Hematopoietic multipotent progenitor cell treated with erythropoietin and hydrocortisone succinate and interleukin-3 and kit ligand, for 4 days (in vitro differentiated cells): ENCODE results near the gene ATP6V1C2.
"Not testable (repeated sequence)": the region's sequence is repeated elsewhere in the genome, so short reads cannot be mapped to it uniquely, and the experiment has no call there.

Source experiments
- DNase-seq: peaks from one replicate; pipeline ENCODE4 v3.0.0-alpha.2; 2015

ATP6V1C2 gene

DNA sequence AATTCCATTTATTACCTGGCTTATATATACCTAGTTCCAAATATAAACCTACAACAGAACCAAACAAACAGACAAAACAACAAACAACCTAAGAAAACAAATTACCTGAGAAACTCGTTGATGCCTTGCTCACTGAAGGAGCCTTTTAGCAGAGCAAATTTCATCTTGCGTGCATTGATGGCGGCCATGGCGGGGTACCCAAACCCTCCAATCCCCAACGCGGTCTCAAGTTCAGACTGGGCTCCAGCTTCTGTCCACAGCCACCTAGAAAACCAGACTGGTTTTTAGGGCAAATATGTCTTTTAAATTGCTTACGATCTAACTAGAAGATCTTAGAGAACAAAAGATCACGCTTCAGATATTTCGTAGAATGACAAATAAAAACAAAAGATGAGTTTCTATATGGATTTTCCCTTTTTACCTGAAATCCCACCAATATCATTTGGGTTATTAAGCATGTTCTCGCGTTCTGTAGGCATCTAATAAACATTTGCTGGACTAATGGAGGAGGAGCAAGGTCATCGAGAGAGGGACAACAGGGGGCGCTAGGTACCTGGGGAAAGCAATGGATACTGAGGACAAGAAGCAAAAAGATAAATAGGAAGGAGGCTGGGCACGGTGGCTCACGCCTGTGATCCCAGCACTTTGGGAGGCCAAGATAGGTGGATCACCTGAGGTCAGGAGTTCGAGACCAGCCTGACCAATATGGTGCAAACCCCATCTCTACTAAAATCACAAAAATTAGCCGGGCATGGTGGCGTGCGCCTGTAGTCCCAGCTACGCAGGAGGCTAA is 65.9 kb downstream of the ATP6V1C2 start:
- peak; percentile 58 for DNase-seq

DNA sequence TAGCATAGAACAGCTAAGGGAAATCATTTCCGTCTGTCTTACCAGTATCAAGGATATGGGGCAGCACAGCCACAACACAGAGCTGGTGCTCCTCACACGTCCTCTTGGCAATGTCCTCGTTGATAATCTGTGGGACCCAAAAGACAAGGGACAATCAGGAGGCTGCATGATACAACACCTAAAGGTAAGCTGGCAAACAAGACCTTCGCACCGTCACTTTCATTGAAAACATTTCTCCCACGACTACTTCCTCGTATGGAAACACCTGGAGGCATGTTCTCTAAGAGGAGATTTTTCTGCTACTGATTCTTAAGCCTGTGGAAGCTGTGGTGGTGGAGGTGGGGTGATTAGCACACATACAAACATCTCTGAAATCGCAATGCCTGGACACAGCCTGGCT is 67.4 kb downstream of the ATP6V1C2 start:
- DNase-seq, result no peak

DNA sequence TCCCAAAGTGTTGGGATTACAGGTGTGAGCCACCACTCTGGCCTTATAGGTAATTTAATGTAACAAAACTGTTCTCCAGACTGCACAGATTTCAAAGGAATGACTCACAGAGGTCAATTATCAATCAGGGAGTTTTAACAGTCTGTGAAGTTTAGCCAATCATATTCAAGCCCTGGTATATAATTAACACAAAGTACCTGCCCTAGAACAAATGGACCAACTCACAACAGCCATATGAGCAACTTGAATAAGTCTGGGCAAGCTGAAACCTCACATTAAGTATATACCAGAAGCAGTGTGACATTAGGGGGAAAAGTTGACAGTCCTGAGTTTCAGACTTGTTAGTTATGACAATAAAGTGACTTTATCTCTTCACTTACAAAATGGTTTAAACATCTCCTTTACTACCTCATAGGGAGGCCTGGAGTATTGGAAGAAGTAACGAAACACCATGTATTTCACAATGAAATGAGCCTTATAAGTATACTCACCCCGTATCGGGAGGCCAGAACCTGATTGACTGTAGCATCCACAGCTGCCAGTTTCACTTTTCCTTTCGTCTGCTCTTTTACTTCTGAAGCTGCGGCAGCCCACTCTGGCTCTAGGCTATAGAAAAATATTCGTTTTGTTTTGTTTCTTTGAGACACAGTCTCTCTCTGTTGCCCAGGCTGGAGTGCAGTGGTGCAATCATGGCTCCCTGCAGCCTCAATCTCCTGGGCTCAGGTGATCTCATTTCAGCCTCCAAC is 69.0 kb downstream of the ATP6V1C2 start:
- DNase-seq, result no peak

DNA sequence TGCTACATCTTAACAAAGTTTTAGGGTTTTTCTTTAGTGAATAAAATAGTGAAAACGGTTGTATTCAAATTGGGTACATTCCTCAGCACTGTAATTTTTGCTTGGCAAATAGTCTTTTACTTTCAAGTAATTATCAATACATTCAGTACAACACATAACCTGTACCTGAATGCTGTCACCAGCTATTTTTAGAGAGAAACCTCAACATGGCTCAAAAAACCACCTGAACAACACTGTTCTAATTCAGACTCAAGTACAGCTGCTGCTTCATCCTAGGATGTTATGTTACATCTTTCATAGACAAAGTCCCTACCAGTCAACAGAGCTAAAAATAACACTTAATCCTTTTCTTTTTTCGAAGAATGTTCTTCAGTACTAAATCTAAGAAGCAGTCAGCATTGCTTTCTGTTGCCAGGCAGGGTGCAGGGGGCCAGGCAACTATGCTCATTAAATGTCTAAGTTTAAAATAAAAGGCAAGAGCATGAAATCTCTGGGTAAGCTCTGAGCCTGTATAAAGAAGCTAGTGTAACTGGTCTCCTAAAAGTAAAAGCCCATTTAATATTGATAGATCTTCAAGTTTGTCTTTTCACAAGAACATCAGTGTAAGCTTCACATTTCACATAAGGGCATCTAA is 70.7 kb downstream of the ATP6V1C2 start:
- no peak for DNase-seq

DNA sequence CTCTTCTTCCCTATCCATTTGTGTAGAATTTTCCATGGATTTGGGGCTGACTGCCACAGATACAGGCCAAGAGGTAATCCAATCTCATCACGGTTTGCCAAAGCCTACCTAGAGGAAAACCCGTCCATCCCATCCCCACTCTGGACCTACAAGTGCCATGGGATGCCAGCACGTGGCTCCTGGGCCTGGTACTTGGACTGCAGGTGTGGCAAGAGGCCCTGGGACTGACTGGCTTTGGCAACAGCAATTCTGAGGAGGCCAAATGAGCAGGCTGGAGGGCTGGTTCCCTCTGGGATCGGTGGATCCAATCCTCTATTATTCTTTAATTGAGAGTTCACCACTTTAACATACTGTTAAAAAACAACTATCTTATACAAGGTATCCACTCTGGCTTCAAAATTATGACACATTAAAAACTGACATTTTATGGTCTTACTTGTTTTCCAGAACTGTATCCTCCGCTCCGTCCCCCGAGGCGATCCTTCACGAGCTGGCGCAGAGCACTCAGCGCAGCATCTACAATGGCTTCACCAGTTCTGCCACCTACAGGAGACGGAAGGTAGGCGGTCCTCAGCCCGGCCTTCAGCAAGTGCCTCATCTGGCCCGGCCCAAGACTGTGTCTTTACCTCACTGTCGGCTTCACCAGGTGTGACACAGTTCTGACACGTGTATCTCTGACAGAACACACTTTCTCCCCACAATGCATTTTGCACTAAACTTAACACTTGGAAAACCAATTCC is 71.4 kb downstream of the ATP6V1C2 start:
- no peak for DNase-seq

DNA sequence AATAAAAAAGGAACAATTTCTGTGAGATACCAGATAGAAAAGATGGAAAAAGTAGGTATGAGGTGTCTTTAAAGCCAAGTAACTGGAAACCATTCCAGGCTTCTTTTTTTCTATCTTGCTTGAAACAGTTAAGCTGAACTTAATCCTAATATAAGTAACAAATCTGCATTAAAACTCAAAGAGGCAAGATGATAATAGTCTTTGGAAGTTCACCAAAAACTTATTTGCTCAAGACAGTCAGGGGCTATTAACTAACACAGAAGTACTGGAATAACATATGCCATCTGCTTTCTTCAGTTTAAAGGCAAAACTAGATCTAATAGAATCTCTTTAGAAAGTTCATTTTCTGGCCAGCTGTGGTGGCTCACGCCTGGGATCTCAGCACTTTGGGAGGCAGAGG is 72.4 kb downstream of the ATP6V1C2 start:
- no peak for DNase-seq

DNA sequence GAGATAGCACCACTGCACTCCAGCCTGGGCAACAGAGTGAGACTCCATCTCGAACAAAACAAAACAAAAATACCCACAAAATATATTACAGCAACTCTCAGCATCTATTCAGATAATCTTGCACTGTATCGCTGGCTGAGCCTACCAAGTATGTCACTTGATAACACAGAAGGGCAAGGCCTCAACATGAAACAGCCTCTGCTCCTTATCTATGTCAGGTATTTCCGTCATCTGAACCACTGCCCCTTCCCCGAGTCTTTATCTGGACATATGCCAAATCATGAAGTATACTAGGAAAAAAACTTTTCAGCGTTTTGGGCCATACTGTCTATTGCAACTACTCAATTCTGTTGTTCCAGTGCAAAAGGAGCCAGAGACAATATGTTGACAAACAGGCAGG is 73.4 kb downstream of the ATP6V1C2 start:
- DNase-seq, result peak; percentile 20

DNA sequence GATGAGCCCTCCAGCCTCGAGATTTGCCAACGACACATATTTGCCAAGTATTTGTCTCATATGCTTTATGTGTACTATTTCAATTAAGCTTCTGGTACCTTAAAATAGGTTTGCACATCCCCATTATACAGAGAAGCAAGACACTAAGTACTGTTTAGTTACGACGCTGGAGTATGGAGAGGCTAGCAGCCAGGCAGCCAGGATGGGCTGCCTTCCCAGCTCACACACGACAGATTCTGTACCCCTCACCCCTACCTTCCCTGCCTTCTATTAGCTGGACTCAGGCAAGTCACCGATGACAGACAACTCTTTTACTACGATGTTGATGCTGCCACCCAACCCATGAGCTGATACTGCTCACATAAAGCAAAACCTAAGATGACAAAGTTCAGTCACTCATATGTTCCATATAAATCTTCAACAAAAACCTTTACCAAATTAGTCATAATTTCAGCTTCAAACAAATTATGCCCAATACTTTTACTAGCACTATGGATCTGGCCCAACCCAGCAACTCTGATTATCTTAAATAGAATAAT is 74.1 kb downstream of the ATP6V1C2 start:
- no peak for DNase-seq

DNA sequence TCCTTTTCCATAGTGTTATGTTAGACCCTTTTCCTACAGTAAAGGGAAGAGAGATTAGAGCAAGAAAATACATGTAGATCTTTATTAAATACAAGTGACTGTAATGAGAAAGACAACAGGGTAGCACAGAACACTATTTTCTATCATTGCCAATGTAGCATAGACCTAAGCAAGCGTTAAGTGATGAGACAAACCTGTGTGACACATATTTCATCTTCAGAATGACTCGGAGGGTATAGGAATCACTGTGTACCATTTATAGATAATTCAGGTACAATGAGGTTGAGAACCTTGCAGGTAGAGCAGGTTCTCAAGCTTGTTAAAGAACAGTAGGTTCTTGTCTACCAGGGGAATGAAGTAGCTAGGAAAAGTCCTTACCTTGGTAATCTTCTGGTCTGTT is 75.3 kb downstream of the ATP6V1C2 start:
- DNase-seq, result no peak

DNA sequence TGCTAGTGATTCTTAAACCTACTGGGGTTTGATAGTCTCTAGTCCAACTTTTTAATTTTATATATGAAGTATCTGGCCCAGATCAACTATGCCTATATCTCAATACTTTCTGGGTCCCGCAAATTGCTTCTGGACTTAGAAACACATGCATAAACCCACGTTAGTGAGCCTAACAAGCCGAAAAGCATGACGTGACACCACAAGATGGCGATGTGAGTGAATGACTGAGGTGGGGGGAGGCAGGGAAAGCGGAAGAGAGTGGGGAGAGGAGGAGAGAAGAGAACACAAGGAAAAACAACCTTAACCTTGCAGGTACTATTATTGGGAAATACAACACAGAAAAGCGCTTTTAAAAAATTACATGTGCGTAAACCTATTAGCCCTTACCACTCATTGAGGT is 77.4 kb downstream of the ATP6V1C2 start:
- DNase-seq, result no peak

DNA sequence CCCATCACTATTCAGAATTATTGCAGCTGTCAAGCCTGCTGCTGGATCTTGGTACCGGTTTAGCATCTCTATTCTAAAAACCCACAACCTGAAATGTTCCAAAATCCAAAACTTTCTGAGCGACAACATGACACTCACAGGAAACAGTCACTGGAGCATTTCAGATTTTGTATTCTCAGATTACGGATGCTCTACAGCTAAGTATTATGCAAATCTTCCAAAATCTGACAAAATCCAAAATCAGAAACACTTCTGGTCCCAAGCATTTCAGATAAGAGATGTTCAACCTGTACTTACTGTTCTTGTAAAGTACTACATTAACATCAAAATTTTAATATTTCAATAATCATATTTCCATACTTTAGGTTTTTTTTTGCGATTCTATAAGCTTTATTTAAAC is 78.7 kb downstream of the ATP6V1C2 start:
- no peak for DNase-seq

DNA sequence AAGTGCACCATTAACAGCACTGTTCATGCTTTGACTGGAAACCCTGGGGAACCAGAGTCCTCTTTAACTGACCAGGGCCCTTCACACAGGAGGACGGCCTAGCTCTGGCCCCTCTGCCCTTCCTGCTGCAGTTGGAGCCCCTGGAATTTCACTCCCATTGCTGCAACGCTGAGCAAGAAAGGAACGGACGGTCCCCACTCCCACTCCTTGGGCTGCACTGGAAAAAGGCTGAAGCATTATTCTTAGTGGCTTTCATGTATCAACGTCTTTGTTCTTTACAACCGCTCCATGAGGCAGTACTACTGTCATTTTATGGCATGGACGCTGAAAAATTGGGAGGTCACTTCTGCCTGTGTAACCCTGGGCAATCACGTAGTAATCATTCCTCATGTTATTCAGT is 81.2 kb downstream of the ATP6V1C2 start:
- no peak for DNase-seq

DNA sequence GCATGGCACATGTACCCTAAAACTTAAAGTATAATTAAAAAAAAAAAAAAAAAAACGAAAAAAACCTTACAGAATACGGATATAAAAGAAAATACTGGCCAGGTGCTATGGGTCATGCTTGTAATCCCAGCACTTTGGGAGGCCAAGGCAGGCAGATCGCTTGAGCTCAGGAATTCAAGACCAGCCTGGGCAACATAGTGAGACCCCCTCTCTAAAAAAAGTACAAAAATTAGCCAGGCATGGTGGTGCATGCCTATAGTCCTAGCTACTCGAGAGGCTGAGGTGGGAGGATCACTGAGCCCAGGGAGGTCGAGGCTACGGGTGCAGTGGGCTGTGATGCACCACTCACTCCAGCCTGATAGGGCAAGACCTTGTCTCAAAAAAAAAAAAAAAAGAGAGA is 84.6 kb downstream of the ATP6V1C2 start:
- not testable (repeated sequence) for DNase-seq

DNA sequence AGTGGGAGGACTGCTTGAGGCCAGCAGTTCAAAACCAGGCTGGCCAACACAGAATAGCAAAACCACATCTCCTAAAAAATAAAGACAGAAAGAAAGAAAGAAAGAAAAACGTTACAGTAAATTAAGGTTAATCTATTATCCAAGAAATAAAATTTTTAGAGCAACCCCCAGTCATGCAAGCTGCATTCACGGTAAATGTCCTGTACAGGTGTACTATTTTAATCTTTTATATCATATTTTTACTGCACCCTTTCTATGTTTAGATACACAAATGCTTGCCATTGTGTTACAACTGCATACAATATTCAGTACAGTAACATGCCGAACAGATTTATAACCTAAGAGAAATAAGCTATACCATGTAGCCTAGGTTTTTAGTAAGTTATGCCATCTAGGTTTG is 85.1 kb downstream of the ATP6V1C2 start:
- no peak for DNase-seq

DNA sequence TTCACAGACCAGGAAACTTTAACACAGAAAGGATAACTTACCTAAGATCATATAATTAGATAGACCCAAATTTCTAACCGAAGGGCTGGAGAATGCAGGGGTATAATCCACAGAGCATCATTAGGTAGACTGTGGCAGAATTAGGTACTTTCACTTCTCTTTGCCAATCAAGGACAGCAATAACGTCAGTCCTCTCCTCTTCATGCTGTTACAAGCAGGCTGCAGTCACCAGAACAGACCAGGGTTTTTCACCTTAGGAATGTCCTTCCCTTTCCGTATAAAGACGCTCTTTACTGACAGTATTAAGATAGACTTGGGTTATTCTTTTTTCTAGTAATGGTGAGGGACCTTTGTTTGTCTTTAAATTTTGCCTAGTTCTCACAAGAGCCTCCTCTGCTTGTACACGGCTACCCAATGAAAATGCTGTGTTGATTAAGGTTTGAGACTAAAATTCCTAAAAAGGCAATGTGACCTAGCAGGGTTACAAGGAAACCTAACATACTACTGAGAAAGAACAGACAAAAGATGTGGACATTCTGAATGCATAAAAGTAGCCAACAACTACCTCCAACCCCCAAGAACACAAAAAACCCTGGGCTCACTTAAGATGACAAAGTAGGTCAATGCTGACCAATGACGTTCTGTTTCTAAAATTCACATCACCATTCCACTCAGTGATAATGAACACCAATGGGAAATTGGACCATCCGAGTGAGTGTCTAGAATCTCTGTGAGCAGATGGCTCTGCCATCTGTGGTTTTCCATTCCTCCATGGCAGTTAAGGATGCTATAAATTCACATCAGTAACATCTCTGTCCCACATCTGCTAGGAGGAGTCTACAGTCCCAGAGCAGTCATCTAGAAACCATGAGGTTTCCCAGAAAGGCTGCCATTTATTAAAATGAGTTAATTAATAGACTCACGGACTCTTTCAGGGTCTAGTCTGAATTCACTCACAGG is 89.1 kb downstream of the ATP6V1C2 start:
- peak; percentile 52 for DNase-seq

DNA sequence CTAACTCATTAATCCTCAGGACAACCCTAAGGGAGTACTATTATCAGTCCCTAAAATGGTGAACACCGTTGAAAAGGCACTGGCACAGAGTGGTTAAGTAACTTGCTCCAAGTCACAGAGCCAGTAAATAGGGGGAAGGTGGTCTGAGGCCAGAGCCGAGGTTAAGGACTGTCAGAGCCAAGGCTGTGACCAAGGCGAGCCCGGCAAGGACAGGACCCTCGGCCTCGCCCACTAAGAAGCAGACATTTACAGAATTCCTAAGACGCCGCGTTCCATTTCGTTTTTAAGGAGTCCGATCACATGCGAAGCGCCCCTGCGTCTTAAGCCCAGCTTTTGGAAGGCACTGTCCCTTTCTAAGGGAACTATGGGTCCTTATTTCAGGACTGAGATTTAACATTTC is 90.1 kb downstream of the ATP6V1C2 start:
- DNase-seq, result no peak

DNA sequence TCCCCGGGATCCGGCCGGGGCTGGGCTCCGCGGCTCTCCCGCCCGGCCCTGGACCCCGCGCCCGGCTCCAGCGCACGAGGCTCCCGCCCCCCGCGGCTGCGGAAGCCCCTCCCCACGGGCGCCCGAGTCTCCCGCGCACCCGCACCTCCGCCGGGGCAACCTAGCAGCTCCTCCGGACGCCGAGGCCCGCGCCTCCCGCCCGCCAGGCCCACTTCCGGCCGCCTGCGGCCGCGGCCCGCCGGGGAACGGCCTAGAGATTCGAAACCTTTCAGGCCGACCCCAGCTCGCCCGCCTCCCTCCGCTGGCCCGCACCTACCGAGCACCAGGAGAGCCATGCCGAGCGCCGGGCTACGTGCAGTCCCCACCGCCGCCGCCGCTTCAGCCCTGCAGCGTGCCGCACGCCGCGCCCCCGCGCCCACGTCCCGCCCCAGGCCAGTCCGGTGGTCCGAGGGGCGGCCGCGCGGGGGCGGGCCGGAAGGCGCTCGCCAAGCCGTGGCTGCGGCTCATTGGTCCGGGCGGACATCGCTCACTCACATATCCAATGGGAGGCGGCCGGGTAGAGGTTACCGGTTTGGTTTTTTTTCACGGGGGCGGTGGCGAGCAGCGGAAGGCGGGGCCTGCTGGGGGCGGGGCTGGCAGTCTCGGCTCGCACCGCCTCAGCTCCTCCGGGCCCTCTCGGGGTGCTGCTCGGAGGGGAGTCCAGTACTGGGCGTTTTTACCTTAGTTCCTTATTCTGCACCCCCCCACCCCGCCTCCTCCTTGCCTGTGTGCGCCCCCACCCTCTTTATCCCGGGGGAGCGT is 91.1 kb downstream of the ATP6V1C2 start, which contains the start of gene PDIA6:
TSS of gene PDIA6 (minus strand) at position 424 of the 801 bp plus-strand sequence. CDS start at position 335, 89 bp downstream.
- peak; percentile 98 for DNase-seq

DNA sequence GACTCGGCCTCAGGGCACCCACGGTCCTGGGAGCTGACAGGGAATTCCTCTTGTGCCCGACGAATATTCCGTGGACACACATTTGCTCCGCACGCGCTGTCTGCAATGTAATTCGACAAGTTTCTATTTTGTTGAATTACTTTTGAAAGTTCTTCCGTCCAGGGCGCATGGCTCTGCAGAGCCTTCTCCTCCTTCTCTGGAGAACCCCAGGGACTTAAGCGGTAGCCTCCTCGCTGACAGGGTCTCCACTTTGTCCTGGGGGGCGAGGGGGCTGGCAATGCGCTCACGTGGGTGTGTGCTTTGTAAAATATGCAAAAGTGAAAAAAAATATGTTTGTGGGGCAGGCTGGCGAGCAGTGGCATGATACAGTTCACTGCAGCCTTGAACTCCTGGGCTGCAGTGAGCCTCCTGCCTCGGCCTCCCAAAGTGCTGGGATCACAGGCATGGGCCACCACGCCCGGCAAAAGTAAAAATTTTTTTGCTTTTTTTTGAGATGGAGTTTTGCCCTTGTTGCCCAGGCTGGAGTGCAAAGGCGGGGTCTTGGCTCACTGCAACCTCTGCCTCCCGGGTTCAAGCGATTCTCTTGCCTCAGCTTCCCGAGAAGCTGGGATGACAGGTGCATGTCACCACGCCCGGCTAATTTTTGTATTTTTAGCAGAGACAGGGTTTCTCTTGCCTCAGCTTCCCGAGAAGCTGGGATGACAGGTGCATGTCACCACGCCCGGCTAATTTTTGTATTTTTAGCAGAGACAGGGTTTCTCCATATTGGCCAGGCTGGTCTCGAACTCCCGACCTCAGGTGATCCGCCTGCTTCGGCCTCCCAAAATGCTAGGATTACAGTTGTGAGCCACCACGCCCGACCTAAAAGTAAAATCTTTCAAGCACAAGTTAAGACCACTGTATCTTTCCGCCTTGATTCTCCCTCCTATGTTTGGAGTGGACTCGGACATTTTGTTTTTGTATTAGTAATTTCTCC is 92.0 kb downstream of the ATP6V1C2 start:
- DNase-seq, result not testable (repeated sequence)

DNA sequence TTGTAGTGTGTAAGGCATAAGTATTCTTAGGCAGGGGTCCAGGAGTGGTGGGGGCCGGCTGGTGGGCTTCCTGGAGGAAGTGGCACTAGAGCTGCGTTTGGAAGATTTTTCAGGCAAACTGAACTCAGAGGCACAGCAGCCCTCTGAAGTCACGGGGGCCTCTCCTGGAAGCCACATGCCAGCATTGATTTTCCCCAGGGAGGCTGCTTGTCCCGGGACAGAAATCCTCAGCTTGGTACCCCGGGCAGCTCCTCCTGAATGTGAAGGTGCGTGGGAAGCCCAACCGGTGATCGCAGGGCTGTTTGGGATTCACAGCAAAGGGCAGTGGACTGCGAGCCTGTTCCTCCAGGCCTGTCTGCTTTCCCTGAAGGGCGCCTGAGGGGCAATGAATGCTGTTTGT is 92.7 kb downstream of the ATP6V1C2 start:
- DNase-seq, result no peak
